T-helper 9 cell (primary cell): ENCODE results near the gene ANKRD36B.
"Not testable (repeated sequence)": the region's sequence is repeated elsewhere in the genome, so short reads cannot be mapped to it uniquely, and the experiment has no call there.

Source experiments
- DNase-seq: peaks from one replicate; pipeline ENCODE4 v3.0.0-alpha.2; 2020
- total RNA-seq, 2 donors: gene quantifications; one replicate each; lab custom pipeline; 2026; lab: John Stamatoyannopoulos, UW

Gene ANKRD36B
- total RNA-seq = 35.4 to 103 reads per million in 2 donors

DNA sequence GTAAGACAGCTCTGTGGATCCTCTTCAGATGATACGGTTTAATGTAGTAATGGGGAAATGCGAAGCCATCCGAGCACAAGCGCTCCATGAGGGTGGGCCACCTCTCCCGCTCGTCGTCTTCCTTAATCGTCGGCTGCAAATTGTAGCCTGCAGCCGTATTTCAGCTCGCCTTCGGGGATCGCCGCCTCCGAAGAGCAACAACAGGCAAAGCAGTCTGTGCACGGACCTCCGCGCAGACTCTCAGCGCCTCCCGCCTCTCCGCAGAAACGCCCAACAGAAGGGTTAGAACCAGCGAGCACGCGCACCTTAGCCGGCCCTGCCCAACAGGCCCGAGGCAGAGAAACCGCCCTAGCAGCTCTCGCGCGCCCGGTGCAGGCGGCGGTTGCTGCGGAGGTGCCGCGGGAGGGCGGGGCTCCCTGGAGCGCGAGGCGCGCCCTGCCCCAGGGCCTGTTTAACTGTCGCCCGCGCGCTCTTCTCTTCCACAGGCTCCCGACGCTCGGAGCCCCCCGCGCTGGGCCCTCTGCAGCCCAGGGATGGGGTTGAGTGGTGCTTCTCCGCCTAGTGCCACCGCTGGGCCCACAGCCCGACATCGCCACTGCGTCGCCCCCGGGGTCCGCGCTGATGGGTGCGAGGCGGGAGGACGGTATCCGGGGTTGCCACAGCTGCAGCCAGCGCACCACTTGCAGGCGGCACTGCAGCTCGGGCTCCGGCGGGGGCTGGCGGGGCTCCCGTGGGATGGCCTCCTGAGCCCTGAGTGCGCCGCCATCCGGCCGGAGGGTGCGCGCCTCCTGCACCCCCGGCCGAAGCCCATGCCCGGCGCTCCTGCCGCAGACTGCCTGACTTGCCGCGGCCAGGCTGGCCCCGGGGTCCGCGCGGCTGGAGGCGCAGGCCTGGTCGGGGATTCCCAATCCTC lies at the start of gene ANKRD36B:
Gene ANKRD36B (minus strand): TSS at position 280 of the 913 bp plus-strand sequence. CDS start 192 bp downstream, at position 88.
- peak; percentile 65 for DNase-seq

DNA sequence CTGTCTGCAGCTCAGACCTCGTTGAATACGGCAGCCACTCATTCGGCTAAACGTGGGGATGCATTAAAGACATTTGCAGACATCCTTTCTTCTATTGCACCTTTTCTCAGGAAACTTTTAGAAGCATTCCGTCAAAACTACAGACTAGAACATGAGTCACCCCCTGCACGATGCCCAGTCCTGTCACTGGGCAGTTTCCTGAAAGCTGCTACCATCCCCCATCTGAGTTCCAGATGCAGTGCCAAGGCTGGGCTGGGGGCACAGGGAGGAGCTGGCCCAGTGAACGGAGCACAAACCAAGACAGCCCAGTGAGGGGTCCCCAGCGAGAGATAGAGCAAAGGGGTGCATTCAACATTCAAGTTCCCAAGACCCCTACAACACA lies 36.4 kb upstream of the ANKRD36B start:
- not testable (repeated sequence) for DNase-seq

DNA sequence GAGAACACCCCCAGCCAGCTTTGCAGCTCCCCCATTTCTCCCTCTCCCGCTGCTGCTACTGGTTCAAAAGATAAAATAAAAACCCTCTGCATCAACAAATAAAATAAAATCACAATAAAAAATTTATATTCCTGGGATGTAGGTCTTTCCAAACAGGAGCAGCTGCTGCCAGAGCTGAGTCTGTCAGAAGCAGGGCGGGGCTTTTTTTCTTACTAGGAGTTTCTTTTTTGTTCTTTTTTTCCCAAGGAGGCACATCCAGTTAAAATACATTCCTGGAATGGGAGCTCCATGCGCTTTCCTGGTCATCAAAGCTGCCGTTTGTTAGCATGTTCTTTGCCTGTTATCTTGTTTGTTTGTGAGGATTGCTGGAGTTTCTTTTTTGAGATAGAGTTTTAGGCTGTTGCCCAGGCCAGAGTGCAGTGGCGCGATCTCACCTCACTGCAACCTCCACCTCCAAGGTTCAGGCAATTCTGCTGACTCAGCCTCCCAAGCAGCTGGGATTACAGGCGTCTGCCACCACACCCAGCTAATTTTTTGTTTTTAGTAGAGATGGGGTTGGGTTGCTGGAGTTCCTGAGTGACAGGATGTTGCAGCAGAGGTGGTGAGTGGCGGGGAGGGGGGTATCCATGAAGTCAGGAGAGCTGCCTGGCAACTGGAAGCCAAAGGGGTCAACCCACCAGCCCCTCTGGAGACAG lies 35.8 kb upstream of the ANKRD36B start:
- not testable (repeated sequence) for DNase-seq

DNA sequence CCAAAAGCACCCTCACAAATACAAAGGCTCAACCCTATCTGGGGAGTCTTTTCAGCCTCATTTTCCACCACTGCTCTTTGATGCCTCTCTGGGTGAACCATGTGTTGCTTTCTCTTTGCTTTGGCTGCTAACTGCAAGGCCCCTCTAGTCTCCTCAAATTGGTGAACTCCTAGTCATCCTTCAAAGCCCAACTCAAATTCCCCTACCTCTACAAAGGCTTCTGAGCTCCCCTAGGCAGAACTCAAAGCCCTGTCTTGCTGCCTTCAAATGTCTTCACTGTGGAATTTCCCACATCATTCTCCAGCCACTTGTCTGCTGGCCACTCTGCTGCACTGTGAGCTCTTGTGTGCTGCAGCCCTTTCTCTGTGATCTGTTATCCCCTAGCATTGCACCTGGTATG lies 33.3 kb upstream of the ANKRD36B start:
- DNase-seq = not testable (repeated sequence)

DNA sequence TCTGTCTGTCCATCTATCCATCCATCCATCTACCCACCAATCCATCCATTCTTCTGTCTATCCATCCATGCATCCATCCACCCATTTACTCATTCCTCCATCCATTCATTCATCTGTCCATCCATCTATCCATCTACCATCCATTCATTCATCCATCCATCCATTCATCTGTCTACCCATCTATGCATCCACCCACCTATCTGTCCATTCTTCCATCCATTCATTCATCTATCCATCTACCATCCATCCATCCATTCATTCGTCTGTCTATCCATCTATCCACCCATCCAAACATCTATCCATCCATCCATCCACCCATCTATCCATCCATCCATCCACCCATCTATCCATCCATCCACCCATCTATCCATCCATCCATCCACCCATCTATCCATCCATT lies 30.8 kb upstream of the ANKRD36B start:
- DNase-seq = not testable (repeated sequence)

DNA sequence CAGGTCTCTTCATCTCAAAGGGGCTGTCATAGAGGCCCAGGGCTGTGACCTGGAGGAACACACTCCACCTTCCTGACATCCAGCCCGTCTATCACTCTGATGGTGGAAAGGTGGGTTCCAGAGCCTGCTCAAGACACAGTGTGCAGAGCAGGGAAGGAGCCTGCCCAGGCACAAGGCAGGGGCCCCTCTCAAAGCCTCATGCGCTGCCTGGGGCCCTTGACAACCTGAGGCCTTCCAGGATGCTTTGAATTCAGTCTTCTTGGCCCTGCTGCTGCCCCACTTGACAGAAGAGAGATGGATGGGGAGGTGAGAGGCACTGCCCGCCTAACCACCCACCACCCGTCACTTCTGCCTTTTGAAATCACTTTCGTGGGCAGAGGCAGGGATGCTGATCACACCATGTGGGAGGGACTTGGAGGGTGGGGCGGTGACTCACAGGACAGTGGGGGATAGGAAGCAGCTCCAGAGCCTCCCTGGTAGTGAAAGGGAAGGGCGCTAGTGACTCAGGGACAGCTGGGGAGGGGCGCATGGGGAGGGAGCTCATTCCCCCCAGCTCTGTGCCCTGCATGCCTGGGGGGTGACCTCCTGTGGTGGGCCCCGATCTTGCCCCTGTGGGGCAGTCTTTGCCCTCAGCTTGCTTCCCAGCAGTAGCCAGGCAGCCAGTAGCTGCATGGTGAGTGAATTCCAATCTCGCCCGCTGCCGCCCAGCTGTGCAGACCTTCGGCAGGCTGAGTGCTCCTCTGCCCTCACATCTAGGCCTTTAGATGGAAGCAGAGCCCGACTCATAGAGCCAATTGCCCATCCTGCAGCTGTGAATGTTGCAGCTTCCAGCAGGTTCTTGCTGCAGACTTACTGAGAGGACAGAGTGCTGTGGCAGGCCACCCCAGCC lies 29.5 kb upstream of the ANKRD36B start:
- not testable (repeated sequence) for DNase-seq

DNA sequence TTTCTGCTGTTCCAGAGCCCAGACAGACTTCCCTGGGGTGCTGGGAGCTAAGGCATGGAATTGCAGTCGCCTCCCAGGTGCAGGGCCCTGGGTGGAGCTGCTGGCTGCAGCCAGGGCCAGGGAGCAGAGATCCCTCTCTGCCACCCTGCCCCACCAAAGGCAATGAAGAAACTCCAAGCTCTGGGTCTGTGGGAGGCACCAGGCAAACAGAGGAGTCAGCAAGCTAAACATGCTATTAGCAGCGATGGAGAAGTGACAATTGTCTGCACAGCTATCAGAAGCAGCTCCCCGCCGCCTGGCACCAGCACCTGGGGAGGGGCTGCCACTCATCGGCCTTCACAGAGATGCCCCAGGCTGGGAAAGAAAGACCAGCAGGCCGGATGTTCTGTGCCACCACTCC lies 28.2 kb upstream of the ANKRD36B start:
- DNase-seq = no peak

DNA sequence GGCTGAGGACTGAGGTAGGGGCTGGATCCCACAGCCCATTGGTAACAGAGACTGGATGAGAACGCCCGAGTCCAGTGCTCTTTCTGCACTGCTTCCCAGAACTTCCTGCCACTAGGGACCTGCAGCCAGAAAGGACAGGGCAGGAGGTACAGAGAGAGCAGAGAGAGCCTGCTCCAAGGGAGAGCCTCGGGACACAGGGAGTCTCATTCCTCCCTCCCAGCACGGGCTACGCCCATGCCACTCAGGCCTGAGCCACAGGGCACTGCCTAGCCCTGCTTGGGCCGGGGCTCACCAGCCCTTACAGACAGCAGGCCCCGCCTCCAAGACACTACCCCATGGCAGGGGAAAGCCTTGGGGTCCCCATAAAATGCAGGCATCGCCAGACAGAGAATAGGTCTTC lies 26.1 kb upstream of the ANKRD36B start:
- not testable (repeated sequence) for DNase-seq

DNA sequence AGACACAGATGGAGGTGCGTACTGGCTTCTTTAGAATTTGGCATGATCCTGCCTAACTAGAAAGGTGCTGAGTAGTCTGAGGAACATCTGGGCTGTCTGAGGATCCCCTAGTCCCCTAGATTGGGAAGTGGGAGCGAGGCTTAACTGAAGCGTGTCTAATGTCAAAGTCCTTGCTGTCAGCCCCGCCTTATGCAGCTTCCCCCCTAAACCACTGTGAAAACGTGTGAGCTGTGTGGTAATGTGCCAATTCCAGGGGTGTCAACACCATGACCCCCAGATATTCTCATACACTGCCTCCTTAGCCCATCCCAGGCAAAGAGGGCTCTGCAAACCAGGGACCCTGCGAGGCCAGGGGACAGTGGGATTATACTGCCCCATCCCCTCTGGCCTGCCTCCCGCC lies 22.2 kb upstream of the ANKRD36B start:
- DNase-seq = not testable (repeated sequence)

DNA sequence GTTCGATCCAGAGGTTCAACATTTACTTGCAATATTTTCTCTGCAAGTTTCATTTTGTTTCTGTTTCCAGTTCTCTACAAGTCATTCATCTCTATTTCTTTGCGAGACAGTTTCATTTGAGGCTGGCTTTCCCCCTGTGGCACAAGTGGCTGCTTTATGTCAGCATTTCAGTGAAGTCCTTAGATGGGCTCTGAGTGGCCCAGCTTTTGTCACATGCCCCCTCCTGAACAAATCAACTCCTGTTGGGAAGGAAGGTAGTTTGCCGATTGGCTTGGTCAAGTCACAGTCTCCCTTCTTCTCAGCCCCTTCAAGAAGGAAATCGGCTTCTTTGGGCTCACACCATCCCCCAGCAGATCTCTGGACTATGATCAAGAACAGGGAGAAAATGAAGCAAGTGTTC lies 19.1 kb upstream of the ANKRD36B start:
- not testable (repeated sequence) for DNase-seq

DNA sequence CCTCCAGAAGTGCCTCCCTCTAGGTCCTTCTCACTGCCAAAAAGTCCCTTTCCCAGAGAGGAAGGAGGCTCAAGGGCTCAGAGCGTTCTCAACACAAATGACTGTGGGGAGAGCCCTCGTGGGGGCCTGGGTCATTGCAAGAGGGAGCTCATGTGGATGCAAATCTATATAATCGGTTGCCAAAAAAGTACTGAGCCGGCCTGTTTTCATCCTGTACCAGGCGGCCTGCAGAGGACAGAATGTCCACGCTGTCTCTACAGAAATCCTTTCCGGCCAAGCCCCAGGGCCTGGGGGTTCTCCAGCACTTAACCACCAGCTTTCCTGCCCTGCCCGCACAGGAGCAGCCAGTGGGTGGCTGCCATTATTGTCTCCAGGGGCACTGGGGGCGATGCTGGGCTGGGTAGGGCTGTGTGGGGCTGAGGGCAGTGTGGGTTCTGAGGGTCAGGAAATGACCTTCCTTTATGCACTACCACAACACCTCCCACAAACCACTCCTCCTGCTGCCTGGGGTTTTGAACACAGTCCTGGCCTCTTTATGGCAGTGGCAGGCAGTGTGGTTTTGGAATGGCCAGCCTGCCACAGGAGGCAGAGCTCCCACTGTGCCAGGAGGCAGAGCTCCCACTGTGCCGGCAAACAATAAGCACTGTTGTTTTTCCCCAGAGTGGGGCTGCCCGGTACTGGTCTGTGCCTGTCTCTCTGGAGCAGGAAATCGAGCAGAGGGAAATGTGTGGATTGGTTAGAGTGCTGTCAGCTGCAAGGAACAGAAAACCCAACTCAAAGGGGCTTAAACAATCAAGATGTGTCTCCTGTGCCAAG lies 16.1 kb upstream of the ANKRD36B start:
- not testable (repeated sequence) for DNase-seq

DNA sequence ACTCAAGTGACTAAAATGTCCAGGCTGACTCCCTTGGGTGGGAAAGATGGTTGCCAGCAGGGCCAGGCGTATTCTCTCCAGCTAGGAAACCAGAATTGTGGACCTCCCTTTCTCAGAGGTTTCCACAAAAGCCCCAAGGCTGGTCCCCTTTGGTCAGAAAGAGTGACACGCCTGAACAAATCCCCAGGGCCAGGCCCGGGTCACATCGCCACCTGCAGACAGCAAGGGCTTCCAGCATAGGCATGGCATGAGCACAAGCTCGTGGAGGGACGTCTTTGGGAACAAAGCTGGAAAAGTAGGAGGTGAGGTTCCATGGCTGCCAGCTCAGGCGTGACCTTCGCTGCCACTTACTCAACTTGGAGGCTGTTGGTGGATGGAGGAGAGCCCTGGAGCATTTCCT lies 15.4 kb upstream of the ANKRD36B start:
- not testable (repeated sequence) for DNase-seq

DNA sequence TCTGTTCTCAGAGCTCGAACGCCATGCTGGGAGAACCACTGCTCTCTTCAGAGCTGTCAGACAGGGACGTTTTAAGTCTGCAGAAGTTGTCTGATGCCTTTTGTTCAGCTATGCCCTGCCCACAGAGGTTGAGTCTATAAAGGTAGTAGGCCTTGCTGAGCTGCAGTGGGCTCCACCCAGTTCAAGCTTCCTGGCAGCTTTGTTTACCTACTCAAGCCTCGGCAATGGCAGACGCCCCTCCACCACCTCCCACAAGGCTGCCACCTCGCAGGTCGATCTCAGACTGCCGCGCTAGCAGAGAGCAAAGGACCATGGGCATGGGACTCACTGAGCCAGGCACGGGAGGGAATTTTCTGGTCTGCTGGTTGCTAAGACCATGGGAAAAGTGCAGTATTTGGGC lies 11.9 kb upstream of the ANKRD36B start:
- DNase-seq = not testable (repeated sequence)

DNA sequence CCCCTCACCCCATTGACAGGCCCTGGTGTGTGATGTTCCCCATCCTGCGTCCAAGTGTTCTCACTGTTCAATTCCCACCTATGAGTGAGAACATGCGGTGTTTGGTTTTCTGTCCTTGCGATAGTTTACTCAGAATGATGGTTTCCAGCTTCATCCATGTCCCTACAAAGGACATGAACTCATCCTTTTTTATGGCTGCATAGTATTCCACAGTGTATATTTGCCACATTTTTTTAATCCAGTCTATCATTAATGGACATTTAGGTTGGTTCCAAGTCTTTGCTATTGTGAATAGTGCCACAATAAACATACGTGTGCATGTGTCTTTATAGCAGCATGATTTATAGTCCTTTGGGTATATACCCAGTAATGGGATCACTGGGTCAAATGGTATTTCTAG lies 6.5 kb upstream of the ANKRD36B start:
- DNase-seq = not testable (repeated sequence)

DNA sequence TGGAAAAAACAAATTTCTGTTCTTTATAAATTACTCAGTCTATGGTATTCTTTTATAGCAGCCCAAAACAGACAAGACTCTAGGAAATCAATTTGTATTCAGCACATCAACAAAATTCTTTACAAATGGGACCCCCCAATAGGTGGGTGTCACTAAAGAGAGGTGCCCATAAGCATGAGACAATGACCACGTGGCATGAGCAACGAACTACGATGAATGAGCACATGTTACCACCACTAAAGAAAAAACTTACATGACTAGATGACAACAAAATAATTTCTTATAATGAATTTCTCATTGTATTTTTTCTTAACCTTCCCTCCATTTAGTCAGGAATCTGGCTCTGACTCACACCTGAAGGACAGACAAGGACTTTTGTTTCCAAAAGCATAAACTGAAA lies 3.8 kb upstream of the ANKRD36B start:
- not testable (repeated sequence) for DNase-seq

DNA sequence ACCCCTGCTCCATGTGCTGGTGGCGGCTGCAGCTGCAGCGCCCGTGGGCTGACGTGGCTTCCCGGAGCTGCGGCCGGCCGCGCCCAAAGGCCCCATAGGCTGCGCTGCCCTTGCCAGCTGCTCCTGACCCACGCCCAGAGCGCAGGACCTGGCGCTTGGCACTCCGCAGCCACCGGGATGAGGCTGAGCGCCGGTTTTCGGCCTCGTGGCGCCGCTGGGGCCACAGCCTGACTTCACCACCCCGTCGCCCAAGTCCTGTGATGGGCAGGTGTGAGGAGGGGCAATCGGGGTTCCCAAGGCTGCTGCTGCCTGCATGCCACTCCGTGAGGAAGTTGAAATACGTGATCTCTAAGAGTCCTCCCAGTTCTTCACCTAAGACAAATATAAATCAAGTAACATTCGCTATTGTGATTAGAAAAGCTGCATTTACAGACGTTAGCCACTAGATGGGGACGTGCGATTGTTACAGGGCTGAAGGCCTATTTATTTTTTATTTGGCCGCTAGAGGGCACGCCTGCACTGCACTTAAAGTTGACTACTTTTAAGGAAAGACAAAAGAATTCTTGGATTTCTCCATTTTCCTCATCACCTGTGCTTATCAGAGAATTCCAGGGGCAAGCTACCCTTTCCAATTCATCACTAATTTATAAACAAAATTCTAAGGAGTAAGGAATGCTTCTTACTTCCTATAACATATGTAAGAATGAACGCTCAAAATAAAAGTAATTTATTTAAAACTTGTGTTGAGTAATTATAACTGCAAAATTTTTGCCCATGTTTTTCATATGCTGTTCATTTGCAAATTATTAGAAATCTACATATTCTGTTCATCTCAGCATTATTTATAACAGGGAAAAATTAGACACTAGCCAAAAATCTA lies 1.1 kb upstream of the ANKRD36B start:
- DNase-seq = peak; percentile 67

DNA sequence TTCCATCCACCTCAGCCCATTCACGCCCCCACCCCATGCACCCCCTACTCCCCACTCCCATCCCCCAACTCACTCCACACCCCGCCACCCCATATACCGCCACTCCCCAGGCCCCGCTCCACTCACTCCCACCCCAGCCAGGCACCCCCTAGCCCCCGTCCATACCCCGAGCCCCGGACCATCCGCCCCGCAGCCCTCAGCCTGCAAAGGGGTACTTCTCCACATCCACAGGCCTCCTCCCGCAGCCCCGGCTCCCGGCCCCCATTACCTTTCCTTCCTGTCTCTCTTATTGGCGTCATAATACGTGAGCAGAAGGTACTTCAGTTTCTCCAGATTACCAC lies 450 bp downstream of the ANKRD36B start:
- DNase-seq = peak; percentile 8

DNA sequence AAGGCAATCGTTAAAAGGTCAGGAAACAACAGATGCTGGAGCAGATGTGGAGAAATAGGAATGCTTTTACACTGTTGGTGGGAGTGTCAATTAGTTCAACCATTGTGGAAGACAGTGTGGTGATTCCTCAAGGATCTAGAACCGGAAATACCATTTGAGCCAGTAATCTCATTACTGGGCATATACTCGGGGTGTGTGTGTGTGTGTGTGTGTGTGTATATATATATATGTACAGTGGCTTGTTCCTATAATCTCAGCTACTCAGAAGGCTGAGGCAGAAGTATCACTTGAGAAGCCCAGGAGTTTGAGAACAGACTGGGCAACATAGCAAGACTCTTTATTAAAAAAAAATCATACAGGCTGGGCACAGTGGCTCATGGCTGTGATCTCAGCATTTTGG lies 24.0 kb downstream of the ANKRD36B start:
- not testable (repeated sequence) for DNase-seq

DNA sequence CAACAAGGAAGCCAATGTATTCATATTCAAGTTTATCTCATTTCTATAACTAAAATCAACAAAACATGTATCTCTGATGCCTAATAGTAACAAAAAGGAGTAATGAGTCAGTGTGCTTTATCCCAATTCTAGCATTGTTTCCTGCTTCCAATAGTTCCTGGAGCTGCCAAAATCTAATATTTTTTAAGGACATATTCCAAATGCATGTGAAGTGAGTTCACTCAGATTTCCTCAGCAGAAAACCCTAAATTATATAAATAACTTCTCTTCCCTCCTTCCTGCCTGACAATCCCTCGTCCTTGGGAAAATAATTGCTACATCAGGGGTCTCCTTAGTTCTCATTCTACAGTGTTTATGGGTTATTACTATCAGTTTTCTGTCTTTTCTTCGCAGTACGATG lies 37.3 kb downstream of the ANKRD36B start:
- not testable (repeated sequence) for DNase-seq

DNA sequence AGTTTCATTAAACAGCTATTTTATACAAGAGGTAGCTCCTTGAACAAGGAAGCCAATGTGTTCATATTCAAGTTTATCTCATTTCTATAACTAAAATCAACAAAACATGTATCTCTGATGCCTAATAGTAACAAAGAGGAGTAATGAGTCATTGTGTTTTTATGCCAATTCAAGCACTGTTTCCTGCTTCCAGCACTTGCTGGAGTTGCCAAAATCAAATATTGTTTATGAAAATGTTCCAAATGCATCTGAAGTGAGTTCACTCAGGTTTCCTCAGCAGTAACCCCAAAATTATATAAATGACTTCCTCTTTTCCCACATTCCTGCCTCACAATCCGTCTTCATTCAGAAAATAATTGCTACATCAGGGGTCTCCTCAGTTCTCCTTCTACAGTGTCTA lies 39.2 kb downstream of the ANKRD36B start:
- not testable (repeated sequence) for DNase-seq

DNA sequence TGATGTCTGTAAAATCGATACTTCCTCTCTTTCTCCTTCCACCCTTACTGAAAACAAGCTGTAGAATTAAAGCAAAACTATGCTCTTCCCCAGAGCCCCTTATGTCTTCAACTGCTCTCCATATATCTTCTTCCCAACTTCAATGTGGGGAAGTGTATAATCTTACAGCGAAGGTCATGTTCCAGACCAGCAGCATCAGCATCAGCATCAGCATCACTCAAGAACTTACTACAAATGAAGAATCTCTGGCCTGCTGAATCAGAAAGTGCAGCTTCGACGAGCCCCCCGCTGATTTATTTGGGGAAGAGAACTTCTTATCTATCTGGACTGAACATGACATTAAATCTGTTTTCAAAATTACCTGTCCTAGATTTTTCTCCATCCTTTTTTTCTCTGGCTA lies 40.6 kb downstream of the ANKRD36B start:
- DNase-seq = not testable (repeated sequence)
